ENCODE results near the gene CSTPP1.
A peak's percentile ranks its signal among the peaks of the same experiment; 100 is the strongest.
"Not testable (repeated sequence)": the region's sequence is repeated elsewhere in the genome, so short reads cannot be mapped to it uniquely, and the experiment has no call there.

CSTPP1 gene

DNA sequence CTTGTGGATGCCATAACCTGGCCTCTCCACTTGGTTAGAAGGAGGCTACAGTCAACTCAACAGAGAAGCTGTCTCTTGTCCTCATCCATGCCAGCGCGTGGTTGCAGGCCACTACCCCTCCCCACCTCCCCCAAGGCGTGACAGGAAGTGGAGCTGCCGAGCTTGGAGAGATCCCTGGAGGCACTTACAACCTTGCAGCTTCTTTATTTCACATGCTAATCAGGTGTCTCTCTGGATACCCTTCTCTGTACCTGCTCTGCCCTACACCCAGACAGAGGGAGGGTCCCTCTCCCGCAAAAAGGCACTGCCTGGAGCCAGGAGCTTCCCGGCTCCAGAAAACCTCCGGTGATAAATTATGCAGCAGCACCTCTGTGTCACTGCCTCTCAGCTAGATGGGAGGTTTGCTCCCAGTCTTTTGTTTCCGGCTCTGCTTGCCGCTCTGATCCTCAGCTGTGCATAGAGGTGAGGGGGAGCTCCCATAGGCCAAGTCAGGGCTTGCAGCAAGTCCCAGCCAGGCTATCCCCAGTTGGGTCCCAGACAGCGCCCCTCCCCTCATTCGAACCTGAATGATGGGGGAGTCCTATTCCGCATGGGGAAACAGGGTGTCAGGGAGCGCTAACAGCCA lies 23.9 kb upstream of the CSTPP1 start:
- no peak for DNase-seq (ENCODE audit: low read depth in 3 of 3)

DNA sequence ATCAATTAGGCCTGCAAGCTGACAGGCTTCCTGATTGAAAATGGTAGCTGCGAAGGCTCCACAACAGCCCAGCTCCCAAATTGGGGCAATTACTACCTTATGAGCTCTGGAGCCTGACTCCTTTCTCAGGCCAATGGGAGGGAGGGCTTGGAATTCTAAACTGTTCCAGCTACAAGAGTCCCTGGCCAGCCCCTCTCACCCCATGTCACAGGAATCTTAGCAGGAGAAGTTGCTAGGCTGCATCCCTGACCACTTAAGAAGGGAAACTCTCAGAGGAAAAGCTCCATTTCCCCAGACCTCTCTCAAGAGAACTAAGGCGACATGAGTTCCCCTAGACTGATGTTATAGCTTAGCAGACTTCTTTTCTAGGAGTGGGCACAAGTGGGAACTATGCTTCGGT lies 23.1 kb upstream of the CSTPP1 start:
- no peak for DNase-seq (ENCODE audit: low read depth in 3 of 3)

DNA sequence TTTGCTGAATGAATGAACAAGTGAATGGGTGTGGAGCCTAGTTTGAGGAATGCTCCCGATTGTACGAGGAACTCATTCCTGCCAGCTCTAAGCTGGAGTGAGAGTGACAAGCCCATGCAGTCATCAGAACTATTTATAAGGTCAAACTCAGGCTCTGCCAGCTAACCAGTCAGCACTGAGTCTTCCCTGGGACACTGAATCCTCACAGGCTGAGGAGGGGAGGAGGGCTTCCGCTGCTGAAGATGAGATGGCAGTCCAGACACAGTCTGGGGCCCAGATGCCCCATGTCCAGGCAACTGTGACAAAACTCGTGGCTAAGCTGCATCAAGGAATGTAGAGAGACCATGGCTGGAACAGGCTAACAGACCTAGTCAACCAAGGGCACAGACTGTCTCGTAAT lies 22.2 kb upstream of the CSTPP1 start:
- no peak for DNase-seq (ENCODE audit: low read depth in 3 of 3)

DNA sequence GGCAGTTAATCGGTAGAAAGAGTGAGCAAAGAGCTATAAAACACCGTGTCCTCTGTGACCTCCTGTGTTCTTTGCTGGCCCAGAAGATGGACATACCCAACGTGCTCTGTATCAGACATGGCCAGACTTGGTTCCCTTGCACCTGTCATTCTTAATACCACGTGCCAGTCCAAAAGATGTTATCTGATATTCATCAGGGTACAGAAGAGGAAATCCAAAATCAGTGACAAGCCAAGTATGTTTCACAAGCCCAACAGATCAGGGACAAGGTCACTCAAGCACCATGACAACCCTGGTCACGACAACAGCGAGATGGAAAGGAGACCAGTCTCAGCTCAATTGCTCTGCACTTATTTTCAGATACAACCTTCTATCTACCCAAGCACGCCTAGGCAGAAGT lies 21.7 kb upstream of the CSTPP1 start:
- DNase-seq (ENCODE audit: low read depth in 3 of 3), result no peak

DNA sequence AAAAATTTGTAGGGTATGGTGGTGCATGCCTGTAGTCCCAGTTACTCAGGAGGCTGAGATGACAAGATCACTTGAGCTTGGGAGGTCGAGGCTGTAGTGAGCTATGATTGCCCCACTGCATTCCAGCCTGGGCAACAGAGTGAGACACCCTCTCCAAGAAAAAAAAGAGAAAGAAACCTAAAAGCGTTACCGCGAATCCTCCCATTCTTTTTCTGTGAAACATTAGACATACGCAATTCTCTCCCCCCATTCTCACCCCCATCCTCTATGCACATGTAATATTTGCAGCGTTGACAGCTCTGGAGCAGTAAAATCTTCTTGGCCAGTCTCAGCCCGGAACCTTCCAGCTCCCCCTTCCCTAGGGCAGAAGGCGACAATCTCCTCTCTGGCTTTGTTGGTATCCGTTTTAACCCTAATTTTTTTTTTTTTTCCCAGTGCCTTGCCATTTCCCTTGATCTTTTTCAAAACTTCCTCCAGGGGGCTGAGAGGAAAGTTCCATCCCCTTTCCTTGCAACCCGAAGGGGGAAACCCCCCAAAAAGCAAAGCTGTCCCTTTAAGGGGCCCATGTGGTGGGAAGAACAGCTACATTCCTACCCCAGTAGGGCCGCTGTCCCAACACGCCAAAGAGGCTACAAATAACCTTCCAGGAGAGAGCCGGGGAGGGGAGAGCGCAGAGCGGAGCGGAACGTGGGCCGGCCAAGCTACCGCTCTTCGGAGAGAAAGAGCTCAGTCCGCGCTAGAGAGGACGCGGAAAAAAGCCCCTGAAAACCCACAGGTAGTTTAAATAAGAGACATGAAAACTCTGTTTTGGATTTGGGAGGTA lies 20.1 kb upstream of the CSTPP1 start:
- DNase-seq (ENCODE audit: low read depth in 3 of 3), result no peak

DNA sequence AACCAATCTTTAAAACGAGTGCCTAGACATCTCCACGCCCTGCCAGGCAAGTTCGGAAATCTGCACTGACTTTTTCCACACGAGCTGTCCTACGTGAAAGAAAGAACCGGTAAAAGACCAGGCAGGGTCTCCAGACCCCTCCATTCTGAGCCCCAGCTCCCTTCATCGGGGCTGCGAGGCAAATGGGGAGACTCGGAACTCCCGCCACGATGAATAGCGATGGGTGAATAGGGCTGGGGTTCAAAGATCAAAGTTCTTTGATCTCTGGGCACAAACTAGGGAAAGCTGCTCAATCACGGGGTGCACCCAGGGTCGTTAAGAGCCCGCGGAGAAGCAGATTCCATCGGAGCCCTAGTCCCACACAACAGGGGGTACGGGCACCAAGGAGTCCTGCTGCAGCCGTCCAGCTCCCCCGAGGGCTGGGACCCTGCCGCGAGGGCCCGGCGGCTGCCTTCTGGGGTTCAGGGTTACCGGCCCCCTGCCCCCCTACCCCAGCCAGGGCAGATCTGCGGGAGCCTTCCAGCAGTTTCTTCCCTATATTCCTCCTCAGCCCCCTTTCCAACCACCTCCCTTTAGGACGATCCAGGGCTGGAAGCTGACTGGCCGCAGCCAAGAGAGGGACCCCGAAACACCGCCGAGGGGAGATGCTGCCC lies 19.3 kb upstream of the CSTPP1 start:
- DNase-seq (ENCODE audit: low read depth in 3 of 3), result no peak

DNA sequence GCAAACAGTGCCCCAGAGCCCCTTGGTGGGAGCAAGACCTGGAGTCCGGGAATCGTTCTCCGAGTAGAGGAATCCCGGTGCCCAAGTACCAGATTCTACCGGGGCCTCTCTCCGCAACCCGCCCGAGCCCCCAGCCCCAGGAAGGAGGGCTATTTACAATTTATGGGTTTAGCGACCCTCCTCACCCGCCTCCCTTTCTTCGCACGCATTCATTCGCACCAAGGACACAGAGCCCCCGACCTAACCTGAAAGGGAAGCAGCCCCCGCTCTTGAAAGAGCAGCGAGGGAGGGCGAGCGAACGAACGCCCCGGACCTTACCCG lies 18.8 kb upstream of the CSTPP1 start:
- DNase-seq (ENCODE audit: low read depth in 3 of 3), result no peak

DNA sequence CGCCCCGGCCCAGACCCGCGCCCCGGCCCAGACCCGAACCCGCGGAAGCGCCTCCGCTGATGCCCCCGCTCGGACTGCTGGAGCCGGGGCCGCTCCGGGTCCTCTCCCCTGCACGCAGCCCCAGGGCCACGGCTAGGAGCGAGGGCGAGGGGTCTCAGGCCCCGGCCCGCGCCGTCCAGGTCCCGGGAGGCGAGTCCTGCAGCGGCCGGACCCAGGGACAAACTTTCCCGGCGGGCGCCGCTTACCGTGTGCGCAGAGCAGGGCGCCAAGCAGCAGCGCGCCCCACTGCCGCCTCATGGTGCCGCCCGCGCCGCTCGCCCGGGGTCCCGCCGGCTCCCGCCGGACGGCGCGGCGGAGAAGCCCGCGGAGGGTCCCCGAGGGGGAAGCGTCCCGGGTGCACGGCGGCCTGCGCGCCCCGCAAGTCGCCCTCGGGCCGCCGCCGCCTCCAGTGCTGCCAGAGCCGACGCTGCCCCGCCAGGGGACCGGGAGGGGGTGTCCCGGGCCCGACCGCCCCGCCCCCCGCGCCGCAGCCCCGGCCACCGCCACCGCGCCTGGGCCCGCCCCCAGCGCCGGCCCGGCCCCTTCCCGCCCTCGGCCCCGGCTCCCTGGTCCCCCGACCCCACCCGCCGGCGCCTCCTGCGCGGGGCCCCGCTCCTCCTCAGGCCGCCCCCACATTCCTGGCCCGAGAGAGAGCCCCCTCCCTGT lies 18.3 kb upstream of the CSTPP1 start, which contains the start of gene LRP4:
Gene LRP4 (minus strand): TSS at position 468 of the 705 bp plus-strand sequence. CDS start 171 bp downstream, at position 297.
- peak in 1 of 3 donors; percentile 41 for DNase-seq (ENCODE audit: low read depth in 3 of 3)

DNA sequence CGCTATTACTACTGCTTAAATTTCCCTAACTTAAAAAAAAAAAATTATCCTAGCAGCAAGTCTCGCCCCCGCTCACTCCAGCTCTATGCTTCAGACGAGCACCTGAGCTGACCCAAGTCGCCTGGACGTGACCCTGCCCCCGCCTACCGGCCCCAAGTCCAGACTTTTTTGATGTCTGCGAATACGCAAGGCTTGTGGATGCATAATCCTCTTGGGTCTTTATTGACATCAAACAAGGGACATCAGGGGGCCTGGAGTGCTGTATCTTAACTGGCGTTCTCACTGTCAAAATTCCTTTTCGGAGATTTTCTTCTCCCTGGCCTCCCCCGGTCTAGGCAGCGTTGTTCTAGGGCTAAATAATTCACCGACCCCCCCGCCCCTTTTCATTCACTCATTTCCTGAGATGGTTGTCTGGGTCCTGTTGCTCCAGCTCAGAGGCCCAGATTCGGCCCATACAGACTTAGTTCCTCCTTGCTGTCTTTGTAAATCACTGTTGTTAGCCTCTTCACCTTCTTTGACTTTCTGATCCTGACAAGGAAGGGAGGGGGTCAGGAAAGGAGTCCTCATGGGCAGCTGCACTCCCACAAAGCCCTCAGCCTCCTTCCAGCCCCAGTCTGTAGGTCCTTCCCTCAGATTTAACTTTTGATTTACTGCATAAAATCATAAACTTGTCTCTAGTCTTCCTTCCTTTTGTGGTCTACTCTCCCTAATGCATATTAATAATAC lies 17.6 kb upstream of the CSTPP1 start:
- DNase-seq (ENCODE audit: low read depth in 3 of 3), result no peak

DNA sequence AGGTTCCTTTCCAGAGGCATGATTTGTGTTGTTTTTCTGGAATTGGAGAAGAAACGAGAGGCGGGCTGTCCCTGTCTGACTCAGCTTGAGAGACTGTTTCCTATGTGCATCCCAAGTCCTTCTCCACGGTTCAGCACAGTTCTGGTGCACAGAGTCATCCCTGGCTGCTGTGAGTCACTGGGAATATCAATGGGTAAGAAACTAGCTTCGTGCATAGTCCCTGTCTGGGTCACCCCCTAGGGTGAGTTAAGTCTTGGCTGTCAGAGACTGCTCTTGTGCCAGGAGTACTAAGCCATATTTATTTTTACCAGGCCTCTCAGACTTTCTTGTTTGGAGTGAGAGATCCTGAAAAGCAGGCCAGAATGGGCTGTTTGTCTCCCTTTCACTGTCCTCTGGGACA lies 15.8 kb upstream of the CSTPP1 start:
- no peak for DNase-seq (ENCODE audit: low read depth in 3 of 3)

DNA sequence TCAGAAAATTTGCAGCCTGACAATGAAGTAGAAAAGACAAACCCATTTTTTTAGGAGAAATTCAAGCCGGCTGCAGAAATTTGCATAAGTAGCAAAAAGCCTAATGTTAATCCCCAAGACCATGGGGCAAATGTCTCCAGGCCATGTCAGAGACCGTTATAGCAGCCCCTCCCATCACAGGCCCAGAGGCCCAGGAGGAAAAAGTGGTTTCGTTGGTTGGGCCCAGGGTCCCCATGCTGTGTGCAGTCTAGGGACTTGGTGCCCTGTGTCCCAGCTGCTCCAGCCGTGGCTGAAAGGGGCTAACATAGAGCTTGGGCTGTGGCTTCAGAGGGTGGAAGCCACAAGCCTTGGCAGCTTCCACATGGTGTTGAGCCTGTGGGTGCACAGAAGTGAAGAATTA lies 8.6 kb upstream of the CSTPP1 start:
- DNase-seq (ENCODE audit: low read depth in 3 of 3), result not testable (repeated sequence)

DNA sequence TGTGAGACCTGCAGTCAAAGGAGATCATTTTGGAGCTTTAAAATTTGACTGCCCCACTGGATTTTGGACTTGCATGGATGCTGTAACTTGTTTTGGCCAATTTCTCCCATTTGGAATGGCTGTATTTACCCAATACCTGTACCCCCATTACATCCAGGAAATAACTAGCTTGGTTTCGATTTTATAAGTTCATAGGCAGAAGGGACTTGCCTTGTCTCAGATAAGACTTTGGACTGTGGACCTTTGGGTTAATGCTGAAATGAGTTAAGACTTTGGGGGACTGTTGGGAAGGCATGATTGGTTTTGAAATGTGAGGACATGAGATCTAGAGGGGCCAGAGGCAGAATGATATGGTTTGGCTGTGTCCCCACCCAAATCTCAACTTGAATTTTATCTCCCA lies 7.9 kb upstream of the CSTPP1 start:
- DNase-seq (ENCODE audit: low read depth in 3 of 3), result not testable (repeated sequence)

DNA sequence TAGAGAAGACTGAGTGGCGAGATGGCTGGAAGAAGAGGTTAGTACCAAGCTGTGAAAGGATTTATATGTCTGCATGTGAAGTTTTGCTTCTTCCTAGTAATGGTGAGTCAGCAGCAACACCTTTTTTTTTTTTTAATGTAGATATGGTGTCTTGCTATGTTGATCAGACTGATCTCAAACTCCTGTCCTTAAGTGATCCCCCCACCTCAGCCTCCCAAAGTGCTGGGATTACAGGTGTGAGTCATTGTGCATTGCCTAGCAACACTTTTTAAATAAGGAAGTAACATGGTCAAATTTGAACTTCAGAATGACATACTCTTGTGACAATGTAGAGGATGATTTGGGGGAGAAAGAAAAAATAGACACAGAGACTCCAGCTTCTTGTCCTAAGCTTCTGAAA lies 6.5 kb upstream of the CSTPP1 start:
- DNase-seq (ENCODE audit: low read depth in 3 of 3), result no peak

DNA sequence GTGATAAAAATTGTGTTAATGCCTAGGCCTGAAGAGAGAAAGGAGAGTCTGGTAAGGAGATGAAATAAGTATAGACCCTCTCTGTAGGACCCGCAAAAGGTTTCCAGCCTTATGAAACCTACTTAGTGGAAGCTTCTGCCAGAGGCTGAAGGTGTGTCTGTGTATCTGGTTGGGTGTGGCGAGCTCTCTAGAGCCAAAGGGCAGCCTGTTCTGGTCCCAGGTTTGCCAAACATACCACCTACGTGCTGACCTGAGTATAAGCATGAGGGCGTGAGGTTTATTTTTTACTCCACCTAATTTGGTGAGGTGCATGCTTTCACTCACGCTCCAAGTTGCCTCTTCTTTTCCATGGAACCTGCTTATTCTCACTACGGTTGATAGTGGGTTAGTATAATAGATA lies 5.6 kb downstream of the CSTPP1 start:
- no peak for DNase-seq (ENCODE audit: low read depth in 3 of 3)

DNA sequence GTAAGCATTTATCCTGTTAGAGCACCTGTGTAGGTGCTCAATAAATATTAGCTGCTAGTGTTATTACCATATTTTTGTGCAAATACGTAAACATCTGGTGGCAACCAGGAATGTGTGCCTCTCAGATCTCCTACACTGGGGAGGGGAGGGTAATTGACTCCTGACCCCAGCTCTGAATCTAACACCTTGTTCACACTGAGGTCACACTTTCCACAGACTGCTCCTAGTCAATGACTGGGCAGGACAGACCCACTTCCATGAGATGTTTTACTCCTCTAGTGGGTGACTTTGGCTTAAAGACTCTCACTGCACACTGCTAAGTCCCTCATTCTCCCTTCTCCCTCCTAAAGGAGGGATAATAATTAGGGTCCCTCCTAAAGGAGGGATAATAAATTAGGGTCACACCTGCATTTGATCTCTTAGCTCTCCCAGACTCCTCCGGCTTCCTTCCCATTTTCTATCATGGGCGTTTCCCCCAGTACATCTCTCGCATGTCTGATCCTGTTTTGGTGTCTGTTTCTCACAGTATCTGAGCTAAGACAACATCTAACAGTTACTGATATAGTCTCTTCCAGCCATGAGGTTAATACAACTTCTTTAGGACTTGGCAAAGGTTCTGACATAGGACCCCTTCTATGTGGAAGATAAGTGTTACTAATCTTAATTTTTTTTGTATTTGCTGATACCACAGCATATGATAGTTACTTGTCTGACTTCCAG lies 8.0 kb downstream of the CSTPP1 start:
- no peak for DNase-seq (ENCODE audit: low read depth in 3 of 3)

DNA sequence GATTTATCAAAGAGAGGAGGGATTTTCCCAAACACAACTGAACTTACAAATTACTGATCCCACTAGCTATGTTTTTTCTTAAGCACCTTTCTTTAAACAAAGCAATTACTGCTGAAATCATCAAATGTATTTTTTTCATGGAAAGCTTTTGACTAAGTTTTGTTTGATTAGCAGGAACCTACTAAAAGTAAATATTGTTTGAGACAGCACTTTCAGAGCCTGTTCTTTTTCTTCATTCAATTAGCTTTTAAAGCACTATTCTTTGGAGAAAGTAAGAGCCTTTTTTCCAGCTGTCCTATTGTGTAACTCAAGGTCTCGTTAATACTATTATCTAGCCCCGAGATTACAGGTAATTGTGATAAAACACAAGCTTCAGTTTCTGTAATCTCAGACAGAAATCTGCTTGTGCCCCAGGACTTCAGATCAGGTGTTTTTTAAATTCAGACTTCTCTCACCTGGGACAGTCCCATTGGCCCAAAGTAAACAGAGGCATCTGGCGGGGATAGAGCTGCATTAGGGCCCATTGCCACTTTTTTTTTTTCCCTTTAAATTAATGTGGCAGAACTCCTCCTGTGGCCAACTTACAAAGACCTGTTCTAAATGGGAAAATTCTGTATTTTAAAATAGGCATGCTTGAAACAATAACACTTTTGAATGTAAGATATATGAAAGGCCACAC lies 11.0 kb downstream of the CSTPP1 start:
- no peak for DNase-seq (ENCODE audit: low read depth in 3 of 3)

DNA sequence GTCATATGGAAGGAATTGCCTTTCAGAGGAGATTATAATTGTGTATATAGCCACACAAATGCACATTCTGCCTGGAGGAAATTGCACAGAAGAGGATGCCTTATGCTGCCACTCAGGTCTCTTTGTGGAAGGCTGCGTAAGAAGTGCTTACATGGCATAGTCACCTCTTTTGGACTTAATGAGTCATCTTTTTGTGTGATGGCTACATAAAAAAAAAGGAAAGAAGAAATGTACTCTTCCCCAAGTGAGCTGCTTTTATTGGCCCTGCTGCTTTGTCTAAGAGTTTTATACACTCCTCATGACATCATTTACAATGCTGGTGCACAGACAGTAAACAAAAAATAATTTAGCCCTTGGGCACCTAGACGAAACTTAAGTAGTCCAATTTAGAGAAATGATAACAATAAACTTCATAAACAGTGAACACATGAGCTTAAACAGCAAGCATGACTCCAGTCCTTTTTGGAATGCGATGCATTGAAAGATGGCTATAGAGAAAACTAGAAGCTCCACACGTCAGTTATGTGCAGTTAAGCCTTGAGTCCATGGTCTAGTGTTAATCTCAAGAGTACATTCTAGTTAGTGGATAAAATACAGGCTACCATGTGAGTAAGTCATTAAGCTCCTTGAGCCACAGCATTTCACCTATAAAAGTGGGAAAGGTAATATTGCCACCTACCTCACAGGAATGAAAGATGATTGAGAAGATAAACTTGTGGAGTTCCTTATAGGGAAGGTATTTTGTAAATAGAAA lies 12.0 kb downstream of the CSTPP1 start:
- no peak for DNase-seq (ENCODE audit: low read depth in 3 of 3)

DNA sequence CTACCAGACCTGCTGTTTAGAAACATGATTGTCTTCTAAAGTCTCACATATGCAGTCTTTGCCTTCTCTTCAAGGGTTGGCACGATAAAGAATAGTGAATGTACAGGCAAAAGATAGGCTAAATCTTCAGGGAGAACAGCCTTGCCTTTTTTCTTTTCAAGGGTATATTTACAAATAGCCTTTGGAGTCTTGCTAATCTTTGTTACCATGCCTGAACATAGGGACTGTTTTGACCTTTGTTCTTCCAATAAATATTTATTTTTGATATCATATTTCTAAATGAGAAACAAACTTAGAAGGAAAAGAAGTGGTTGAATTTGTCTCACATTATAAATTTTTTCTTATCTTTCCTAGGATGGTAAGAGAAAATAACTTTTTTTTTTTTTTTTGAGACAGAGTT lies 12.7 kb downstream of the CSTPP1 start:
- no peak for DNase-seq (ENCODE audit: low read depth in 3 of 3)

DNA sequence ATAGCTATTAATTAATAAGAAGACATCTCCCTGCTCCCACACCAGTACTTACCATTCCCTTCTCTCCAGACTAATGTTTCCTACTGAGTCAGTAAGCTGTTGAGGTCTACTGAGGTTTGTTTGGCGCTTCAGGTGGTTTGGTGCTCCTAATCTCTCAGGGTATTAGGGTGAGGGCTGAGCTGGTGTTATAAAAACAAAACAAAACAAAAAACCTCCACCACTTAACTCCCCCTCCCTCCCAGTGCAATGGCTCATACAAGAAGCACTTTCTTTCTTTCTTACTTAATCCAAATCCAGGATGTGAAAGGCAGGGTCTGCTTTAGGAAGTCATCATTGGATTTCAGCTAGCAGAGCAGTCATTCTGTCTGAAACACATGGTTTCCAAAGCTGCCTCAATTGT lies 15.3 kb downstream of the CSTPP1 start:
- no peak for DNase-seq (ENCODE audit: low read depth in 3 of 3)

DNA sequence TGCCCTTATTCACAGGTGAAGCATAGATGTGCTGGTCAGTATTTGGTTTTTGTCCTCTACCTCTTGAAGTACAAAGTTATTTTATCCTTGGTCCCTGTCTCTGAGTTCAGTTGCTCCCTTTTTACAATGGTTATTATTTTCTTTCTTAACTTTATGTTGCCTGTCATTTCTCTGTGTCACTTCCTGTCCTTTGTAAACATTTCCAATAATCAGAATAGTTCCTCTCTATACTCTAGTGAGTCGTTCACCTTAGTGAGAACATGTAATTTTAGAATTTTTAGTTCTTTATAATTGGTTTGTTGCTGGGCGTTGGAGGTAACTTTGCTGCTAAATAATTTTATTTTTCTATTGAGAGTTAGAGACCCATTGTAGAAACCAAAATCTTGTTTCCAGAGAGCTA lies 16.0 kb downstream of the CSTPP1 start:
- no peak for DNase-seq (ENCODE audit: low read depth in 3 of 3)
